SK-N-SH (cell line): ENCODE results near the gene DUSP2. TPM values are rescaled to one million over a fixed set of nuclear protein-coding genes. Genes with fewer than 3 reads are reported as not detected.

ENCODE experiments used
- CTCF ChIA-PET: fragments of 300-600, 350-600 bp; formaldehyde crosslinking; extraction: SDS; loops from one replicate; lab custom pipeline; 2021; lab: Yijun Ruan, JAX
- POLR2A ChIA-PET: fragments of 350-600 bp; sonication (Branson Sonifier 250); formaldehyde crosslinking; extraction: SDS; loops from one replicate; lab custom pipeline; 2020; ENCODE audit warnings: antibody characterized with exemption, inconsistent platforms; lab: Yijun Ruan, JAX
- DNase-seq: peaks from one replicate; pipeline ENCODE4 v3.0.0; 2012
- H2AFZ ChIP-seq: fragments of 200-600 bp; sonication (generic); 2 replicates; pipeline ENCODE4 v1.8.1; 2016; ENCODE audit warnings: antibody characterized with exemption, mild to moderate bottlenecking, low read depth
- H3F3A ChIP-seq: fragments of 200-600 bp; sonication (generic); replicated peaks from 2 replicates; pipeline ENCODE3; 2016; ENCODE audit warnings: antibody characterized with exemption, mild to moderate bottlenecking; ENCODE audit not compliant: insufficient read depth
- H3K27ac ChIP-seq, 2 experiments: fragments of 200-500 bp in 1 of 2; fragments of 200-600 bp in 1 of 2; sonication (Bioruptor generic) in 1 of 2; sonication (generic), shearing (Covaris generic) in 1 of 2; 2 replicates each; pipeline versions ENCODE4 v1.5.1 to v1.6.1; 2014 to 2016; ENCODE audit warnings: low read depth in 2 of 2, inconsistent platforms in 1 of 2, low read length in 1 of 2, mild to moderate bottlenecking in 1 of 2, mixed read lengths in 1 of 2
- H3K27me3 ChIP-seq: fragments of 200-600 bp; sonication (generic), shearing (Covaris generic); 2 replicates; pipeline ENCODE4 v1.6.1; 2016; ENCODE audit warnings: mixed run types; ENCODE audit not compliant: insufficient read depth
- H3K36me3 ChIP-seq, 2 experiments: fragments of 200-500 bp in 1 of 2; fragments of 200-600 bp in 1 of 2; sonication (Bioruptor generic) in 1 of 2; sonication (generic) in 1 of 2; replicated peaks in 1 of 2; 2 replicates each; pipeline versions ENCODE3 to v1.5.1; 2014 to 2016; ENCODE audit warnings: low read length in 1 of 2, mild to moderate bottlenecking in 1 of 2; ENCODE audit not compliant: insufficient read depth in 2 of 2, control insufficient read depth in 1 of 2
- H3K4me1 ChIP-seq, 2 experiments: fragments of 200-500 bp in 1 of 2; fragments of 200-600 bp in 1 of 2; sonication (Bioruptor generic) in 1 of 2; sonication (generic), shearing (Covaris generic) in 1 of 2; 2 replicates each; pipeline versions ENCODE4 v1.5.1 to v1.6.1; 2014 to 2016; ENCODE audit warnings: low read depth in 1 of 2, low read length in 1 of 2, mixed run types in 1 of 2; ENCODE audit not compliant: insufficient read depth in 2 of 2, control insufficient read depth in 1 of 2
- H3K4me2 ChIP-seq: fragments of 200-600 bp; sonication (generic), shearing (Covaris generic); 2 replicates; pipeline ENCODE4 v1.6.1; 2017; ENCODE audit warnings: mixed run types
- H3K4me3 ChIP-seq, 2 experiments: fragments of 200-500 bp in 1 of 2; fragments of 200-600 bp in 1 of 2; sonication (Bioruptor generic) in 1 of 2; sonication (generic), shearing (Covaris generic) in 1 of 2; 2 replicates each; pipeline versions ENCODE4 v1.5.1 to v1.8.1; 2014 to 2016; ENCODE audit warnings: low read depth in 2 of 2, inconsistent platforms in 1 of 2, low read length in 1 of 2, mild to moderate bottlenecking in 1 of 2, mixed read lengths in 1 of 2, moderate library complexity in 1 of 2
- H3K79me2 ChIP-seq: fragments of 200-600 bp; sonication (generic); 2 replicates; pipeline ENCODE4 v1.8.1; 2017; ENCODE audit warnings: mild to moderate bottlenecking; ENCODE audit not compliant: insufficient read depth
- H3K9ac ChIP-seq: fragments of 200-600 bp; sonication (generic); 2 replicates; pipeline ENCODE4 v1.6.1; 2017; ENCODE audit warnings: mixed run types
- H3K9me2 ChIP-seq: fragments of 200-600 bp; sonication (generic); 2 replicates; pipeline ENCODE4 v1.6.1; 2017; ENCODE audit warnings: mixed run types
- H3K9me3 ChIP-seq: fragments of 200-600 bp; sonication (generic); 2 replicates; pipeline ENCODE4 v1.6.1; 2017; ENCODE audit warnings: mixed run types, mild to moderate bottlenecking, moderate library complexity
- H4K20me1 ChIP-seq: fragments of 200-600 bp; sonication (generic); 2 replicates; pipeline ENCODE4 v1.6.1; 2017; ENCODE audit warnings: mild to moderate bottlenecking, mixed run types; ENCODE audit not compliant: insufficient read depth
- CHD2 ChIP-seq: fragments of 150-350 bp; IDR thresholded peaks from 2 replicates; pipeline ENCODE4 v1.6.1; 2018; ENCODE audit warnings: low read length; ENCODE audit not compliant: partially characterized antibody
- CTCF ChIP-seq: fragments of 200-600 bp; sonication (generic); IDR thresholded peaks from 2 replicates; pipeline ENCODE4 v1.6.1; 2017; ENCODE audit warnings: antibody characterized with exemption, mild to moderate bottlenecking, moderate library complexity
- FOSL2 ChIP-seq: IDR thresholded peaks from 2 replicates; pipeline ENCODE4 v1.4.0; 2012; ENCODE audit warnings: low read depth, mild to moderate bottlenecking, moderate library complexity, borderline replicate concordance
- GABPA ChIP-seq: IDR thresholded peaks from 2 replicates; pipeline ENCODE4 v1.4.0; 2012; ENCODE audit warnings: low read depth, mild to moderate bottlenecking
- IRF3 ChIP-seq: fragments of 150-350 bp; IDR thresholded peaks from 2 replicates; pipeline ENCODE4 v1.6.1; 2016; ENCODE audit warnings: mild to moderate bottlenecking, low read depth, low read length
- JUND ChIP-seq: IDR thresholded peaks from 2 replicates; pipeline ENCODE4 v1.4.0; 2012
- MAX ChIP-seq: IDR thresholded peaks from 2 replicates; pipeline ENCODE4 v1.4.0; 2012; ENCODE audit warnings: low read depth
- NFIC ChIP-seq: IDR thresholded peaks from 2 replicates; pipeline ENCODE4 v1.4.0; 2012; ENCODE audit warnings: borderline replicate concordance
- RFX5 ChIP-seq: IDR thresholded peaks from 2 replicates; pipeline ENCODE4 v1.6.1; 2012; ENCODE audit warnings: mild to moderate bottlenecking, improper control_type of control experiment, low read length
- SIN3A ChIP-seq: IDR thresholded peaks from 2 replicates; pipeline ENCODE4 v1.6.1; 2012; ENCODE audit warnings: low read depth, mild to moderate bottlenecking, low read length, moderate library complexity, borderline replicate concordance
- TCF12 ChIP-seq: IDR thresholded peaks from 2 replicates; pipeline ENCODE4 v1.4.0; 2012
- YY1 ChIP-seq: IDR thresholded peaks from 2 replicates; pipeline ENCODE4 v1.4.0; 2012; ENCODE audit warnings: low read depth, mild to moderate bottlenecking
- WGBS: methylation state at CpG from one replicate; pipeline ENCODE4 v1.1.6; 2017; ENCODE audit warnings: low lambda C conversion rate; 5-methylcytosine and 5-hydroxymethylcytosine counted together
- polyA plus RNA-seq, 3 experiments: library from polyadenylated mRNA; depleted of rRNA; stranded (reverse); fragments of >200 nt; gene quantifications; 2 replicates each; pipeline ENCODE4 v1.2.3, GENCODE V29; 2012
- TF ChIP-seq, protein P1 (sequence below): fragments of 150-350 bp; IDR thresholded peaks from 2 replicates; pipeline ENCODE4 v1.6.1; 2017; ENCODE audit warnings: antibody characterized with exemption, low read length, low read depth, borderline replicate concordance

Gene DUSP2
- polyA plus RNA-seq, 1 of the 3 experiments (the other 2 are of a cell fraction) = 0.79 TPM

DNA sequence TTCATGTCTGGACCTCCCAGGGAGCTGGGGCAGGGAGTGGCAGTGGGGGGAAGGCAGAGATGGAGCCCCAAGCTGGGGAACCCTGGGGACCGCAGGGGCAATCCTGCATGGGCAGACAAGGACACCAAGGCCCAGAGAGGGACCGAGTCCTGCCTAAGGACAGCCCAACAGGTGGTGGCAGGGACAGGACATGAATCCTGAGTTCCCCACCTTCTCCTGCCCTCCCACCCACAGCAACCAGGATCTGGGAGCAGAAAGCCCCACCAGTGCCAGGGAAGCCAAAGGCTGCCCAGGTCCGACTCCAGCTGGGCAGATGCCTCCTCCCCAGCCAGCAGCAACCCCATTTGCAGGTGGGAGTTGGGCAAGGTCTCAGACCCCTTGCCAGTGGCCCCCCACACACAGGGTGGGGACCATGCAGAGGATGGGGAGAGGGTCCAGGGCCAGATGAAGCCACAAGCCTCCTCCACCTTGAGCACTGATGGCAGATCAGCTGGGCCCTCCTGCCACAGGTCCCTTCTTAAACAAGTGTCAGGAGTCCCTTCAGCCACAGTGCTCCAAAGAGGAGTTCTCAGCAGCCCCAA is 35.2 kb downstream of the DUSP2 start (continued):
- no peak for TF ChIP-seq CHD2
- TF ChIP-seq FOSL2 = no peak
- no peak for TF ChIP-seq YY1
- TF ChIP-seq IRF3 = no peak
- TF ChIP-seq NFIC = no peak
- no peak for TF ChIP-seq TCF12
- TF ChIP-seq MAX = no peak

DNA sequence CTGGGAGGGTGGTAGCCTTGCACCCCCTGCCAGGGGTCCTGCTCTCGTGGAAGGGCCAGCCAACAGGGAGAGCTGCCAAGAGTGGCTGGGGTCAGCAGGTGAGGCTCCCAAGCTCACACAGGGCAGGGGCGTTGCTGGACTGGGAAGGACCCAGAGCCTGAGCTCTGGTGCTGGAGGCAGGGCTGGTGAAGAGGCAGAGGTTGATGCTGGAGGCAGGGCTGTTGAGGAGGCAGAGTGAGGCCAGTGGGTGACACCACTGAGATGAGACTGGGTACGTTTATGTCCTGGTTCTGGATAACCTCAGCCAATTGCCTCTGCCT is 35.9 kb downstream of the DUSP2 start:
- H4K20me1 ChIP-seq = no peaks in the 10 kb centered on the region
- no peak overlapping the region for H2AFZ ChIP-seq
- H3K27me3 ChIP-seq = no peaks in the 10 kb centered on the region
- peaks cover 0 to 14% of the 10 kb centered on the region in 2 experiments; a peak in 1 of 4 replicates for H3K4me1 ChIP-seq
- H3K9me3 ChIP-seq = no peaks in the 10 kb centered on the region
- no peak for DNase-seq
- H3F3A ChIP-seq = no peaks in the 10 kb centered on the region
- WGBS = no CpG with 5 or more reads among the region's 3 CpGs
- no peaks in the 10 kb centered on the region for H3K36me3 ChIP-seq
- POLR2A ChIA-PET = no interaction called here
- no peaks in the 10 kb centered on the region for H3K79me2 ChIP-seq
- no peak overlapping the region for H3K4me3 ChIP-seq
- no peak overlapping the region for H3K4me2 ChIP-seq
- no peak overlapping the region for H3K27ac ChIP-seq
- CTCF ChIA-PET = interaction anchor here (1.0 to 2.8 kb wide), 3 partner anchors 7 to 155 kb away, joined by 3 to 25 read pairs (median 5); partner anchors contain the start of gene ADRA2B
- H3K9me2 ChIP-seq = no peaks in the 10 kb centered on the region
- H3K9ac ChIP-seq = no peak overlapping the region
- TF ChIP-seq RFX5 (no peak), NFIC (no peak), JUND (no peak), CHD2 (no peak), GABPA (no peak), SIN3A (no peak), FOSL2 (no peak), CTCF (no peak)
- TF ChIP-seq, protein P1, sequence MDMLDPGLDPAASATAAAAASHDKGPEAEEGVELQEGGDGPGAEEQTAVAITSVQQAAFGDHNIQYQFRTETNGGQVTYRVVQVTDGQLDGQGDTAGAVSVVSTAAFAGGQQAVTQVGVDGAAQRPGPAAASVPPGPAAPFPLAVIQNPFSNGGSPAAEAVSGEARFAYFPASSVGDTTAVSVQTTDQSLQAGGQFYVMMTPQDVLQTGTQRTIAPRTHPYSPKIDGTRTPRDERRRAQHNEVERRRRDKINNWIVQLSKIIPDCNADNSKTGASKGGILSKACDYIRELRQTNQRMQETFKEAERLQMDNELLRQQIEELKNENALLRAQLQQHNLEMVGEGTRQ = no peak
